ENCODE measurements around the gene PRKAR1B.

GRCh38 chr7:510131-510481, 217.0 kb downstream of the PRKAR1B start:
- TF ChIP-seq GATA2 (IDR thresholded peaks at IDR 0.05; ENCODE audit: low read depth, low read length) = no peak
- no peak for TF ChIP-seq GATA3 (IDR thresholded peaks at IDR 0.05; ENCODE audit: low read depth, low read length)

All from SH-SY5Y (cell line).